ENCODE data around the gene IER5L.

Gene IER5L

DNA sequence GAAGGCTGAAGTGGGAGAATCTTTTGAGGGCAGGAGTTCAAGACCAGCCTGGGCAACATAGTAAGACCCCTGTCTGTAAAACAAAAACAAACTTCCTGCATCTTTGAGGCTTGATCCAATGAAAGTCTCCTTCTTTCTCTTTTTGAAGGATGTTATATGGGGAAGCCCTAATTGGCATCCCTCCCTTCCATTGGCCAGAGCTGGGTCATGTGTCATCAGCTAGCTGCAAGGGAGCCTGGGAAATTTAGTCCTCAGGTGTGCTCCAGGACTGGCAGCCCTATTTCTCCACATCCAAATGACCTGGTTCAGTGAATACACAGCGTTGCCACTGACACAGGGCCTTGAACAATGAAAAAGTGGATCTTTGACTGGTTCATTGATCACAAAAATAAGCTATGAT lies 9.0 kb upstream of the IER5L start:
- no peak for DNase-seq (ENCODE audit: low spot score)
- TF ChIP-seq, protein P1, sequence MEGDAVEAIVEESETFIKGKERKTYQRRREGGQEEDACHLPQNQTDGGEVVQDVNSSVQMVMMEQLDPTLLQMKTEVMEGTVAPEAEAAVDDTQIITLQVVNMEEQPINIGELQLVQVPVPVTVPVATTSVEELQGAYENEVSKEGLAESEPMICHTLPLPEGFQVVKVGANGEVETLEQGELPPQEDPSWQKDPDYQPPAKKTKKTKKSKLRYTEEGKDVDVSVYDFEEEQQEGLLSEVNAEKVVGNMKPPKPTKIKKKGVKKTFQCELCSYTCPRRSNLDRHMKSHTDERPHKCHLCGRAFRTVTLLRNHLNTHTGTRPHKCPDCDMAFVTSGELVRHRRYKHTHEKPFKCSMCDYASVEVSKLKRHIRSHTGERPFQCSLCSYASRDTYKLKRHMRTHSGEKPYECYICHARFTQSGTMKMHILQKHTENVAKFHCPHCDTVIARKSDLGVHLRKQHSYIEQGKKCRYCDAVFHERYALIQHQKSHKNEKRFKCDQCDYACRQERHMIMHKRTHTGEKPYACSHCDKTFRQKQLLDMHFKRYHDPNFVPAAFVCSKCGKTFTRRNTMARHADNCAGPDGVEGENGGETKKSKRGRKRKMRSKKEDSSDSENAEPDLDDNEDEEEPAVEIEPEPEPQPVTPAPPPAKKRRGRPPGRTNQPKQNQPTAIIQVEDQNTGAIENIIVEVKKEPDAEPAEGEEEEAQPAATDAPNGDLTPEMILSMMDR (IDR thresholded peaks at IDR 0.05; ENCODE audit: extremely low read depth, missing control alignments): no peak

DNA sequence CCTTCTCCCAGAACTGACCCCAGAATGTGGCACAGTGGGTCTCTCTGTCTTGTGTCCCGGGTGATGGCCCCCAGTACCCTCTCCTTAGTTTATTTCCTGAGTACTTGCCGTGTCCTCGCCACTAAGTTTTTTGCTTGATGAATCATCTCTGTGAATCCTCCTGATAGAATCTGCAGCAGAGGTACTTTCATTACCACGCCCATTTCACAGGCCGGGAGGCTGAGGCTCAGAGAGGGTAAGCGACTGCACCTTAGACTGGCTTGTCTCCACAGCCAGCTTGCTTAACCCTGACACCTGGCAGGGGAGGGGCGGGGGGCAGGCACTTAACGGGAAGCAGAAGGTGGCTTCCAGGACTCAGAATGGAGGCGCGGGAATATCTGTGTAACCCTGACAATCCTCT lies 7.9 kb upstream of the IER5L start:
- no peak for DNase-seq (ENCODE audit: low spot score)
- TF ChIP-seq, protein P1 (IDR thresholded peaks at IDR 0.05; ENCODE audit: extremely low read depth, missing control alignments): no peak

DNA sequence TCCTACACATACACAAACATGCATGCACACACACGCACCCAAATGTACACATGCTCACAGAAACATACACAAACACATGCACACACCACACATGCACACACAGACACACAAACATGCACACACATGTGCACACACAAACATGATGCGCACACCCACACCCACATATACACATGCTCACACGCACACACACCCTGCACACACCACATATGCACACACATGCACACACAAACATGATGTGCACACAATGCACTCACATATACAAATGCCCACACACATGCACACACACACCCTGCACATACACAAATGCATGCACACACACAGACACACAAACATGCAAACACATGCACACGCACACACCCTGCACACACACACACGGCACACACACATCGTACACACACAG lies 7.3 kb upstream of the IER5L start:
- TF ChIP-seq, protein P1 (IDR thresholded peaks at IDR 0.05; ENCODE audit: extremely low read depth, missing control alignments): no peak
- no peak for DNase-seq (ENCODE audit: low spot score)

DNA sequence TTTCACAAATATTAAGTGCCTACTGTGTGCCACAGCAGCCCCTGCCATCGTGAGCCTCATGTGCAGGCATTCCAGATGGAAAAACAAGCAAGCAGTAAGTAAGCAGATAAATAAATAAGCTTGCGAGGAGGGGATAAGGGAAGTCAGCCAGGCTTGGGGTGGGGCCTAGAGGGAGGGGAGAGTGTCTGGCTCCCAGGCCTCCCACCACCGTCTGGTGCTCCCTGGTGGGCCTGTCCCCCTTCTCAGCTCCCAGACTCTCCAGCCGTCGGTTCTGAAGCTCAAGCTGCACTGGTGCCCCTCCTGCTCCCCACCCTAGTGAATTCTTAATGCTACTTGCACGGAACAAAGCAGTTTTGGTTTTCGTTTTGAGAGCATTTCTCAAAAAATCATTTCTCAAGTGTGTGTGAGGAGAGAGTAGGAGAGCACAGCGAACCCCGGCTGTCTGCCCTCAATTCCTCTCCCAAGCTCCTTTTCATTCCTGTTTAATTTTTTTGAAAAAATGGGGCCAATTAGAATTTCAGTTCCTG lies 6.6 kb upstream of the IER5L start:
- no peak for DNase-seq (ENCODE audit: low spot score)
- TF ChIP-seq, protein P1 (IDR thresholded peaks at IDR 0.05; ENCODE audit: extremely low read depth, missing control alignments): no peak

DNA sequence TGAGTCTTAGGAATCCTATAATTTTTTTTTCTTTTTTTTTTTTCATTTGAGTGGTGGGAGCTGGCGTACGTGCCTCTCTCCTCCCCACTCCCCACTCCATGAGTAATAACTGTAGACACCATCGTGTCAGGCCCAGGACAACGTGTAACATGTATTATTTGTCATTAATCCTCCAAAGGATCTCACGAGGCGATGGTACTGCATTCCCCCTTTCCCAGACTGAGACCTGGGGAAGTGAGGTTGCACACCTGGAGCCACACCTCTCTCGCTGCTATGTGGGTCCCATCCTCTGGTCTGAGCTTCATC lies 6.1 kb upstream of the IER5L start:
- DNase-seq (ENCODE audit: low spot score): no peak
- TF ChIP-seq, protein P1 (IDR thresholded peaks at IDR 0.05; ENCODE audit: extremely low read depth, missing control alignments): no peak

DNA sequence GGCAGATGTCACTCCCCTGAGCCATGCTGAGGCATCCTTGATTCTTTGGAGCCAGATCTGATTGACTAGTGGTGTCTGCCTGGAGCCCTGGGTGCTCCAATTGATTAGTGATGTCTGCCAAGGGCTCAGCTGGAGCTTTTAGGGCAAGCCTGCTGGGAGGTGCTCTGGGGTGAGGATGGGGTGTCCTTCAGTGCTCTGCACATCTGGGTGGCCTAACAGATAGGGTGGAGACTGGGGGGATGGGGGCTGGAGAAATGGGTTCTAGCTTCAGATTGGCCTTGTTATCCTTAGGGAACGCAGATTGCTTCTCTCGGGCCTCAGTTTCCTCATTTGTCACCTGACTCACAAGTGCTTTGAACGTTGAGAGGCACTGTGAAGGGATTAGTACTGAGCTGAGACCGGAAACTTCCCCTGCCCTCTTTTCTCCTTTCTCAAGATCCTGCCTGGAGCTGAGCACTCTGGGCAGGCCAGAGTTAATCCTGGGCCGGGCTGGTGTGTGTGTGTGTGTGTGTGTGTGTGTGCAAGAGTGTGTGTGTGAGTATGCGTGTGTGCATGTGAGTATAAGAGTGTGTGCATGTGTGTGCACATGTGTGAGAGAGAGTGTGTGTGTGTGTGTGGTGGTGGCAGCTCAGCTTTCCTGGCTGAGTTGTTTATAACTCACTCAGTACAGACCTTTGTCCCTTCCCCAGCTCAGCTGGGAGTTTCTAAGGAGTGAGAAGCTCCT lies 5.6 kb upstream of the IER5L start:
- TF ChIP-seq, protein P1 (IDR thresholded peaks at IDR 0.05; ENCODE audit: extremely low read depth, missing control alignments): no peak
- no peak for DNase-seq (ENCODE audit: low spot score)

DNA sequence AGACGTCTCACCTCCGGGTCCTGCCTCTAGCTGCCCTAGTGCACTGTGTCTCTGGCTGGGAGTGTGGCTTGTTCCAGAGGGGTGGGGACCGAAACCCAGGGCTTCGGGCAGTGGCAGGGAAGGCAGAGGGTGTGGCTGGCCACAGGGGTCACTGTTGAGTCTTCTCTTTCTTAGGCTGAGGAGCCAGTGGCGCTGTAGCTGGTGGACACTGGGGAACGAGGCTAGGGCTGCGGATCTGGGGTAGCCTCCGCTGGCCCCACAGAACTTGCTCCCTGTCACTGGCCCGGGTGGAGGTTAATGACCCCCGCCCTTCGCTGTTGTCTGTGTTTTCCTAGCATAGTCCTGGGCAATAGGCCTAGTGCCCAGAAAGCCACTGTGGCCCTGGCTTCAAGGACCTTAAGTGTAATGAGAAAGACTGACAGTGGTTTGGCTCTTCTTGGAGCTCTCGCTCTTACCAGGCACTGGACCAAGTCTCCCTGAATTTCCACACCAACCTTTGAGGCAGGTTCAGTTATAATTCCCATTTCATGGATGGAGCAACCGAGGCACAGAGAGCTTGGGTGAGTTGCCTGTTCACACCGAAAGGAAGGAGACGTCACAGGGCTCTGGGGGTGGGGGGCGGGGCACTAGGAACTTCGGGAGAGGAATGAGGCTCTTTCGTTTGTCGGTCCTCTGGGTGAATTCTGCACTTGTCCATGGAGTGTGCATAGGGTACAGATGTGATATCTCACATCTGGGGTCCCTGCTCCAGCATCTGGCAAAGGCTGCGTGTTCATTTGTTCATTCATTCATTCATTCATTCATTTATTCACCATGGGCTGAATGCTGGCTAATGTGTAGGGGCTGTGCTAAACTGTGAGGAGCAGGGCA lies 4.8 kb upstream of the IER5L start:
- DNase-seq (ENCODE audit: low spot score): no peak
- TF ChIP-seq, protein P1 (IDR thresholded peaks at IDR 0.05; ENCODE audit: extremely low read depth, missing control alignments): no peak

Measured in GM20000 (cell line).